ENCODE data around the gene TMEM240. TPM values are rescaled to one million over a fixed set of nuclear protein-coding genes. Genes with fewer than 3 reads are reported as not detected.

TMEM240 gene
- total RNA-seq, 1 experiment from 2014 or later = 8.0 TPM

Other genes starting within 250 kb of the TMEM240 start
- 25.1 to 42.2 TPM (median 30.7 TPM) in 3 replicates for gene ACAP3, start 232.7 kb downstream of the TMEM240 start, total RNA-seq (2021)
- 42.5 to 51.5 TPM (median 43.6 TPM) in 3 replicates for gene PUSL1, start 232.0 kb downstream of the TMEM240 start, total RNA-seq (2021)
- gene INTS11, start 216.0 kb downstream of the TMEM240 start, total RNA-seq (2021) = 144 to 170 TPM (median 160 TPM) in 3 replicates
- 10.3 to 14.4 TPM (median 12.3 TPM) in 3 replicates for gene CPTP, start 215.8 kb downstream of the TMEM240 start, total RNA-seq (2021)
- 0.18 to 0.22 TPM (median 0.21 TPM) in 3 replicates for gene TAS1R3, start 209.3 kb downstream of the TMEM240 start, total RNA-seq (2021)
- 74.1 to 91.4 TPM (median 77.3 TPM) in 3 replicates for gene DVL1, start 191.2 kb downstream of the TMEM240 start, total RNA-seq (2021)
- 6.7 to 11.2 TPM (median 10.7 TPM) in 3 replicates for gene MXRA8, start 182.1 kb downstream of the TMEM240 start, total RNA-seq (2021)
- 238 to 268 TPM (median 250 TPM) in 3 replicates for gene AURKAIP1, start 165.4 kb downstream of the TMEM240 start, total RNA-seq (2021)
- gene CCNL2, start 141.3 kb downstream of the TMEM240 start, total RNA-seq (2021) = 117 to 142 TPM (median 117 TPM) in 3 replicates
- gene MRPL20, start 133.3 kb downstream of the TMEM240 start, total RNA-seq (2021) = 126 to 156 TPM (median 134 TPM) in 3 replicates
- gene ANKRD65, start 119.3 kb downstream of the TMEM240 start, total RNA-seq (2021) = 1.6 to 2.8 TPM (median 1.9 TPM) in 3 replicates
- 28.3 to 35.5 TPM (median 28.3 TPM) in 3 replicates for gene VWA1, start 104.9 kb downstream of the TMEM240 start, total RNA-seq (2021)
- 0.60 to 0.94 TPM (median 0.61 TPM) in 3 replicates for gene ATAD3C, start 90.9 kb downstream of the TMEM240 start, total RNA-seq (2021)
- 47.9 to 63.6 TPM (median 48.5 TPM) in 3 replicates for gene ATAD3B, start 68.9 kb downstream of the TMEM240 start, total RNA-seq (2021)
- 56.1 to 71.2 TPM (median 58.7 TPM) in 3 replicates for gene ATAD3A, start 28.5 kb downstream of the TMEM240 start, total RNA-seq (2021)
- gene SSU72, start 34.2 kb upstream of the TMEM240 start, total RNA-seq (2021) = 150 to 158 TPM (median 150 TPM) in 3 replicates
- 30.4 to 37.5 TPM (median 34.9 TPM) in 3 replicates for gene FNDC10, start 59.5 kb upstream of the TMEM240 start, total RNA-seq (2021)
- 90.6 to 120 TPM (median 113 TPM) in 3 replicates for gene MIB2, start 74.9 kb upstream of the TMEM240 start, total RNA-seq (2021)
- 20.0 to 28.1 TPM (median 27.1 TPM) in 3 replicates for gene MMP23B, start 91.5 kb upstream of the TMEM240 start, total RNA-seq (2021)
- 39.5 to 41.2 TPM (median 40.7 TPM) in 3 replicates for gene CDK11B, start 118.4 kb upstream of the TMEM240 start, total RNA-seq (2021)
- 51.3 to 51.6 TPM (median 51.6 TPM) in 3 replicates for gene SLC35E2B, start 152.2 kb upstream of the TMEM240 start, total RNA-seq (2021)
- 47.8 to 54.7 TPM (median 52.0 TPM) in 3 replicates for gene CDK11A, start 183.7 kb upstream of the TMEM240 start, total RNA-seq (2021)
- 106 to 124 TPM (median 119 TPM) in 3 replicates for gene NADK, start 237.8 kb upstream of the TMEM240 start, total RNA-seq (2021)